Neural progenitor cell (in vitro differentiated cells): ENCODE results near the gene CHST4.

Source experiments
- CTCF ChIP-seq: fragments of 200-600 bp; sonication (generic); IDR thresholded peaks from 2 replicates; pipeline ENCODE4 v1.5.1; 2017; ENCODE audit warnings: antibody characterized with exemption, mild to moderate bottlenecking
- EZH2 ChIP-seq: fragments of 200-600 bp; sonication (generic); IDR thresholded peaks from 2 replicates; pipeline ENCODE4 v1.6.1; 2017; ENCODE audit warnings: antibody characterized with exemption, mild to moderate bottlenecking, moderate library complexity

GRCh38 chr16:71513302-71513701 is 12.9 kb upstream of the CHST4 start:
- TF ChIP-seq CTCF (no peak), EZH2 (no peak)
